SW480 (cell line): Measurements from ENCODE around the gene ACCSL.
A peak's percentile ranks its signal among the peaks of the same experiment; 100 is the strongest.

Source experiments
- DNase-seq: peaks from one replicate; pipeline ENCODE4 v3.0.0-alpha.2; 2016; ENCODE audit warnings: low spot score

The ACCSL gene

GRCh38 chr11:44018829-44019228 lies 29.0 kb upstream of the ACCSL start:
- no peak for DNase-seq

- DNase-seq, result no peak
Measured at GRCh38 chr11:44024977-44025376, 22.8 kb upstream of the ACCSL start.

GRCh38 chr11:44025727-44026126 lies 22.1 kb upstream of the ACCSL start:
- DNase-seq, result no peak

- DNase-seq, result no peak
Measured at GRCh38 chr11:44028401-44028800, 19.4 kb upstream of the ACCSL start.

- no peak for DNase-seq
Measured at GRCh38 chr11:44028816-44029506, 18.8 kb upstream of the ACCSL start.

GRCh38 chr11:44029507-44029845 lies 18.3 kb upstream of the ACCSL start:
- no peak for DNase-seq

- no peak for DNase-seq
Measured at GRCh38 chr11:44029977-44030911, 17.5 kb upstream of the ACCSL start.

GRCh38 chr11:44030996-44031395 lies 16.8 kb upstream of the ACCSL start:
- no peak for DNase-seq

GRCh38 chr11:44031549-44031948 lies 16.2 kb upstream of the ACCSL start:
- no peak for DNase-seq

- DNase-seq, result no peak
Measured at GRCh38 chr11:44032299-44033085, 15.3 kb upstream of the ACCSL start.

GRCh38 chr11:44033411-44033850 lies 14.3 kb upstream of the ACCSL start:
- no peak for DNase-seq

- no peak for DNase-seq
Measured at GRCh38 chr11:44033856-44034255, 13.9 kb upstream of the ACCSL start.

GRCh38 chr11:44034639-44035038 lies 13.1 kb upstream of the ACCSL start:
- no peak for DNase-seq

GRCh38 chr11:44036811-44037657 lies 10.7 kb upstream of the ACCSL start:
- DNase-seq, result peak; percentile 79

GRCh38 chr11:44037658-44037998 lies 10.2 kb upstream of the ACCSL start:
- DNase-seq, result no peak

GRCh38 chr11:44043157-44043556 lies 4.6 kb upstream of the ACCSL start:
- no peak for DNase-seq

- no peak for DNase-seq
Measured at GRCh38 chr11:44046182-44046581, 1.6 kb upstream of the ACCSL start.

GRCh38 chr11:44047298-44047697 lies 483 bp upstream of the ACCSL start:
- no peak for DNase-seq

- DNase-seq, result no peak
Measured at GRCh38 chr11:44049832-44050231, 2.1 kb downstream of the ACCSL start.

GRCh38 chr11:44051171-44051570 lies 3.4 kb downstream of the ACCSL start:
- no peak for DNase-seq

GRCh38 chr11:44057340-44057739 lies 9.6 kb downstream of the ACCSL start:
- DNase-seq, result no peak

GRCh38 chr11:44058275-44058674 lies 10.5 kb downstream of the ACCSL start:
- DNase-seq, result no peak
